Adipocyte (in vitro differentiated cells): ENCODE measurements around the gene TCF4.

Experiments used
- DNase-seq: peaks from one replicate; pipeline ENCODE4 v3.0.0-alpha.2; 2015; ENCODE audit warnings: low read depth
- H3K27me3 ChIP-seq: replicated peaks from 2 replicates; pipeline ENCODE4 v1.7.0; 2013; ENCODE audit warnings: mild to moderate bottlenecking, low read length, moderate library complexity; ENCODE audit not compliant: control insufficient read depth, insufficient read depth
- H3K36me3 ChIP-seq: 2 replicates; pipeline ENCODE4 v1.7.0; 2013; ENCODE audit warnings: low read length, mild to moderate bottlenecking, moderate library complexity; ENCODE audit not compliant: control insufficient read depth, insufficient read depth, severe bottlenecking
- H3K4me1 ChIP-seq: 2 replicates; pipeline ENCODE4 v1.7.0; 2013; ENCODE audit warnings: mild to moderate bottlenecking, low read length, moderate library complexity; ENCODE audit not compliant: control insufficient read depth, insufficient read depth
- H3K4me3 ChIP-seq: 2 replicates; pipeline ENCODE4 v1.7.0; 2013; ENCODE audit warnings: mild to moderate bottlenecking, low read length, moderate library complexity
- H3K9ac ChIP-seq: 2 replicates; pipeline ENCODE4 v1.7.0; 2013; ENCODE audit warnings: mild to moderate bottlenecking, low read length, moderate library complexity
- H3K9me3 ChIP-seq: 2 replicates; pipeline ENCODE4 v1.7.0; 2013; ENCODE audit warnings: mild to moderate bottlenecking, low read length, moderate library complexity; ENCODE audit not compliant: control insufficient read depth

Gene TCF4

DNA sequence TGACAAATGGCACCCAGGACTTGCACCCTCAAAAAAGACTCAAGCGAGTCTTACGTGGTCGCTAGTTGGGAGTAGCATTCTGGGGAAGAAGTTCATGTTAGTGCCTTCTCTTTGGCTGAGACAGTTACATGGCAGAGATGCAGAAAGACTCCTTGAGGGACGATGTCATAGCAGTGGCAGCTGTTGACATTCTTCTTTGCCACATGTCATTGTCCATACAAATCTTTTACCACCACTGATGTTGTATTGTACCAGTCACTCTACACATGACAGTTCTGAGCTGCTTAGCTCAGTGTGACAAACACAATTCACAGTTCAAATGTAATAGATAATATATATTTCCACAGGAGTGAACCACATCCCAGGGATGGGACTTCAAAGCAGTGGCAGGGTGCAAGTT is 197.1 kb downstream of the TCF4 start:
- Histone ChIP-seq H3K4me3 (no peak overlapping the region), H3K9me3 (no peaks in the 10 kb centered on the region), H3K4me1 (no peaks in the 10 kb centered on the region), H3K27me3 (no peaks in the 10 kb centered on the region), H3K9ac (no peak overlapping the region), H3K36me3 (no peaks in the 10 kb centered on the region)
- DNase-seq: no peak

DNA sequence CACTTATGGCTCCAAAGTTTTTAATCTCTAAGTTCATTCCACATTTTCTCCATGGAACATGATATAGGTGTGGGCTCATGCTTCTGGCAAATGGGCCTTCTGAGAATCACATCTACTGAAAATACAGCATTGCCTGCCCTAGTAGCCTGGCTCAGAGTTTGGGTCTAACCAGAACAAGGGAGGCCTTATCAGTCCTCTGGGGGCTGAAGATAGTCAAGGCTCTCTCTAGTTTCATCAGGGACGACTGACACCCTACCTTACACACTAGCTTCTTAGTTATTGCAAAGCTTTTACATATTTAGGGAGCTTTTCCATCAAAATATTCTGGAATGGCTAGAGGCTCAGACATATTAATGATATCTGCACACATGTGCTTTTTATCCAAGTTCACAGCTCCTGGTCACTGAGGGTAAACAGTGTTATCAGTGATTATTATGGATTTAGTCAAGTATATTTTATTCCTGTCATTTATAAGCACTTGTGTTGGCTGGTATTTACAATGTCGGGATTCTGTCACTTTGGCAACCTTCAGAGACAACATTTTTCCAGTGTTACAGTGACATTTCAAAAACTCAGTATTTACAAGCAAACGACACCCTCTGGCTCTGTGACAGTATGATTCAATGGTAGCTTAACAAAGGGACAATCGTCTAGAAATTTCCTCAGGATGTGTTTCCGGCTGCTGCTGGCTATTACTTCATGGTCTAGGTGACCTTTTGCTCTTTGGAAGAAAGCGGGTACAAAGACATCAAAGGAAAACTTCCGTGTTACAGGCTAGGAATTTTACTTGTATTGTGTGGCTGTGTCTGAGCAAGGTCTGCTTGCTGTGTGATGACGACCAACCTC is 200.6 kb downstream of the TCF4 start:
- H3K36me3 ChIP-seq: no peaks in the 10 kb centered on the region
- no peak overlapping the region for H3K4me3 ChIP-seq
- no peaks in the 10 kb centered on the region for H3K27me3 ChIP-seq
- peaks cover 4% of the 10 kb centered on the region for H3K9me3 ChIP-seq
- DNase-seq: no peak
- no peaks in the 10 kb centered on the region for H3K4me1 ChIP-seq
- H3K9ac ChIP-seq: no peak overlapping the region

GRCh38 chr18:55386545-55386944 is 201.4 kb downstream of the TCF4 start:
- no peaks in the 10 kb centered on the region for H3K4me1 ChIP-seq
- no peak overlapping the region for H3K4me3 ChIP-seq
- no peaks in the 10 kb centered on the region for H3K36me3 ChIP-seq
- H3K27me3 ChIP-seq: no peaks in the 10 kb centered on the region
- no peak for DNase-seq
- H3K9ac ChIP-seq: no peak overlapping the region
- peaks cover 8% of the 10 kb centered on the region for H3K9me3 ChIP-seq

- no peaks in the 10 kb centered on the region for H3K27me3 ChIP-seq
- no peak overlapping the region for H3K9ac ChIP-seq
- no peak overlapping the region for H3K4me3 ChIP-seq
- H3K4me1 ChIP-seq: no peaks in the 10 kb centered on the region
- peaks cover 8% of the 10 kb centered on the region for H3K9me3 ChIP-seq
- no peaks in the 10 kb centered on the region for H3K36me3 ChIP-seq
- no peak for DNase-seq
Observed at GRCh38 chr18:55385770-55386169, 202.2 kb downstream of the TCF4 start.

GRCh38 chr18:55384551-55385275 is 203.3 kb downstream of the TCF4 start:
- H3K4me3 ChIP-seq: no peak overlapping the region
- H3K9me3 ChIP-seq: peaks cover 8% of the 10 kb centered on the region
- peak; percentile 59 for DNase-seq
- H3K4me1 ChIP-seq: no peaks in the 10 kb centered on the region
- no peak overlapping the region for H3K9ac ChIP-seq
- no peaks in the 10 kb centered on the region for H3K27me3 ChIP-seq
- H3K36me3 ChIP-seq: no peaks in the 10 kb centered on the region

GRCh38 chr18:55384115-55384514 is 203.9 kb downstream of the TCF4 start:
- no peak for DNase-seq
- Histone ChIP-seq H3K27me3 (no peaks in the 10 kb centered on the region), H3K9me3 (peaks cover 8% of the 10 kb centered on the region), H3K36me3 (no peaks in the 10 kb centered on the region), H3K4me3 (no peak overlapping the region), H3K9ac (no peak overlapping the region), H3K4me1 (no peaks in the 10 kb centered on the region)

- Histone ChIP-seq H3K9me3 (peaks cover 8% of the 10 kb centered on the region), H3K4me3 (no peak overlapping the region), H3K9ac (no peak overlapping the region), H3K27me3 (no peaks in the 10 kb centered on the region), H3K4me1 (no peaks in the 10 kb centered on the region), H3K36me3 (no peaks in the 10 kb centered on the region)
- no peak for DNase-seq
Observed at GRCh38 chr18:55382277-55382805, 205.7 kb downstream of the TCF4 start.

DNA sequence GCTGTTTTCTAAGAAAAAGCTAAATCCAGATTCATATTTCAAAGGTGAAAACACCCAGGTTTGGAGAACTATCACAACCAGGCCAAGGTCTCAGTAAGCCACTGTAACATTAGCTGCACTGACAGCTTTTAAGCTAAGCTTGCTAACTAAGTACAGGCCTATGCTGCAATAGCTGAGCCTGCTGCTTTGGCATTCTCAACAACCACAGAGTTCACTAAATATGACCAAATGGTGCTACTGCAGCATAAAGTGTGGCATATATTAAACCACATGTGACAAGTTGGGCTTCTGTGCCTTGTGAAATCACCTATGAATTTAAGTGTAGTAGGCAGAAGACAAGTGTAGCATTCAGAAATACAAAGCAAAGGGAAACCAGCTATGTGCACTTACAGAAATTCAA is 206.7 kb downstream of the TCF4 start:
- H3K9ac ChIP-seq: no peak overlapping the region
- peak; percentile 71 for DNase-seq
- no peaks in the 10 kb centered on the region for H3K27me3 ChIP-seq
- peaks cover 8% of the 10 kb centered on the region for H3K9me3 ChIP-seq
- no peak overlapping the region for H3K4me3 ChIP-seq
- H3K4me1 ChIP-seq: peaks cover 4% of the 10 kb centered on the region
- no peaks in the 10 kb centered on the region for H3K36me3 ChIP-seq

GRCh38 chr18:55380589-55380988 is 207.4 kb downstream of the TCF4 start:
- H3K4me3 ChIP-seq: no peak overlapping the region
- H3K4me1 ChIP-seq: peaks cover 8% of the 10 kb centered on the region
- H3K9ac ChIP-seq: no peak overlapping the region
- H3K9me3 ChIP-seq: peaks cover 8% of the 10 kb centered on the region
- no peak for DNase-seq
- H3K27me3 ChIP-seq: no peaks in the 10 kb centered on the region
- H3K36me3 ChIP-seq: no peaks in the 10 kb centered on the region

DNA sequence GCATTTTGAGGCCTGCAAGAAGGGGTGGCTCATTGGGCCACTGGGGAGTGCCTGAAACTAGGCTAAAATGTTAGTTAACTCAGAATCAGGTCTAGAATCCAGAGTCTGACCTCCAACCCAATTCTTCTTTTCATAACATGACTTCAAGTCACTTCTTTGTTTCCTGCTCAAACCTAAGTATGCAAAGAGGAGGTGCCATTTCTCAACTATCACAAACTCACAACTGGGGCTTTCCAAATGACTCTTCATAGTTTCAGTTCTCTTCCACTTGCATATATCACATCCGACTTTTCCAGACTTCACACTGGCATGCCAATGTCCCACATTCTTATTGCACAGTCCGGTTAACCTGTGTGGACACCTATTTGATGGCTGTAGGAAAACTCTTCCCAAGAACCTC is 211.6 kb downstream of the TCF4 start:
- Histone ChIP-seq H3K9ac (no peak overlapping the region), H3K36me3 (no peaks in the 10 kb centered on the region), H3K27me3 (no peaks in the 10 kb centered on the region), H3K9me3 (peaks cover 4% of the 10 kb centered on the region), H3K4me1 (peaks cover 8% of the 10 kb centered on the region), H3K4me3 (no peak overlapping the region)
- DNase-seq: no peak

- peaks cover 4% of the 10 kb centered on the region for H3K9me3 ChIP-seq
- H3K27me3 ChIP-seq: no peaks in the 10 kb centered on the region
- DNase-seq: no peak
- no peak overlapping the region for H3K4me3 ChIP-seq
- H3K4me1 ChIP-seq: peaks cover 8% of the 10 kb centered on the region
- no peak overlapping the region for H3K9ac ChIP-seq
- no peaks in the 10 kb centered on the region for H3K36me3 ChIP-seq
Observed at GRCh38 chr18:55375930-55376329, 212.1 kb downstream of the TCF4 start.
